Measurements from ENCODE around the gene AMBP.

The AMBP gene

DNA sequence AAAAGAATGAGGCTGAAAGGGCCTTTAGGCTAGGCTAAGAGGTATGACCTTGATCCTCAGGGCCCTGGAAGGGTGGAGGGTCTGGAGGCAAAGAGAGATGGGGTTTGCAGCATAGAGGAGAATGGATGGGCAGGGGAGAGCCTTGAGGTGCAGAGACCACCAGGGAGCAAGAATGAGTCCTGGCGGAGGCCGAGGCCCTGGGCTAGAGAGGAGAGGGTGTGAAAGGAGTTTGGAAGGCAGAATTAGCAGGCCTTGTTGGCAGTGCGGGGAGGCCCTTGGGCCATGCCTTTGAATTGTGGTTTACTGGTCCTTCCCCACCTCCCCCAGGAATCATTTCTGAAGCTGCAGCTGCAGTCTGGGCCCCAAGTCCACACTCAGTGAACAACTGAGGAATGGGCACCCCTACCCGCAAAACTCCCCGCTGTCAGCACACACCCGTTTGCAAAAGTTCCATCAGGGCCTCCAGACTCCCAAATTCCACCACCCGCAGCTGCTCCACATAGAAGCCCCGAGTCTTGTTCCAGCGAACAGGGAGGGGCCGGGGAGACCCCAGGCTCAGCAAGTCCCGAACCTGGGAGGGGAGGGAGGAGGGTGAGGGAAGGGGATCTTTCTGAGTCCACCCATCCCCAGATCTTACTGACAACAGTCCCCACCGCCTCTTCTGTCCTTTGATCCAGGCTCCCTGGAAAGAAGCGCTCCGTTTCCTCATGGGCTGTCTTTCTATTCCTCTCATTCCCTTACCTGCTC is 18.9 kb upstream of the AMBP start:
- TF ChIP-seq, protein P1, sequence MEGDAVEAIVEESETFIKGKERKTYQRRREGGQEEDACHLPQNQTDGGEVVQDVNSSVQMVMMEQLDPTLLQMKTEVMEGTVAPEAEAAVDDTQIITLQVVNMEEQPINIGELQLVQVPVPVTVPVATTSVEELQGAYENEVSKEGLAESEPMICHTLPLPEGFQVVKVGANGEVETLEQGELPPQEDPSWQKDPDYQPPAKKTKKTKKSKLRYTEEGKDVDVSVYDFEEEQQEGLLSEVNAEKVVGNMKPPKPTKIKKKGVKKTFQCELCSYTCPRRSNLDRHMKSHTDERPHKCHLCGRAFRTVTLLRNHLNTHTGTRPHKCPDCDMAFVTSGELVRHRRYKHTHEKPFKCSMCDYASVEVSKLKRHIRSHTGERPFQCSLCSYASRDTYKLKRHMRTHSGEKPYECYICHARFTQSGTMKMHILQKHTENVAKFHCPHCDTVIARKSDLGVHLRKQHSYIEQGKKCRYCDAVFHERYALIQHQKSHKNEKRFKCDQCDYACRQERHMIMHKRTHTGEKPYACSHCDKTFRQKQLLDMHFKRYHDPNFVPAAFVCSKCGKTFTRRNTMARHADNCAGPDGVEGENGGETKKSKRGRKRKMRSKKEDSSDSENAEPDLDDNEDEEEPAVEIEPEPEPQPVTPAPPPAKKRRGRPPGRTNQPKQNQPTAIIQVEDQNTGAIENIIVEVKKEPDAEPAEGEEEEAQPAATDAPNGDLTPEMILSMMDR (IDR thresholded peaks at IDR 0.05; ENCODE audit: control insufficient read depth, insufficient read depth, low read depth, low read length, missing control alignments): no peak
- H3K4me3 ChIP-seq (ENCODE audit: control insufficient read depth, low read depth, low read length): no peak overlapping the region
- DNase-seq (ENCODE audit: low read depth): no peak

DNA sequence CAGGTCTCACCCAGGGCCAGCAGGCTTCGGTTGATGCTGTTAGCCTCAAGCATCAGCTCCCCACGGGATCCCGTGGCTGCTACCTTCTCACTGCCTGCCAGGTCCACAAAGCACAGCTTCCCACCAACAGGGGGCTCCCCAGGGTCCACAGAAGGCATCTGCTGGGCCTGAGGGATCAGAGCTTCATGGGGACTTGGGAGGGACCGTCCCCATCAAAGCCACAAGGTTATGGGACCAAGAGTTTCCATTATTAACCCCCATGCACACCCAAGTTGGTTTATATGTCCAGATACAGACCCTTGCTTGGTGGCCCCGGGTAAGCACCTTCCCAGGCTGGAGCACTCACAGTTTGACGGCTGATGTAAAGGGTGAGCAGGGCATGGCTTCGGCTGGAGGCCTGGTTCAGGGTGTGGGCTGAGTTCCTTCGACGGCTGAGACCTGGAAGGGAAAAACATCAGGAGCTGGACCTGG is 18.0 kb upstream of the AMBP start:
- H3K4me3 ChIP-seq (ENCODE audit: control insufficient read depth, low read depth, low read length): no peak overlapping the region
- no peak for DNase-seq (ENCODE audit: low read depth)
- TF ChIP-seq, protein P1 (IDR thresholded peaks at IDR 0.05; ENCODE audit: control insufficient read depth, insufficient read depth, low read depth, low read length, missing control alignments): no peak

DNA sequence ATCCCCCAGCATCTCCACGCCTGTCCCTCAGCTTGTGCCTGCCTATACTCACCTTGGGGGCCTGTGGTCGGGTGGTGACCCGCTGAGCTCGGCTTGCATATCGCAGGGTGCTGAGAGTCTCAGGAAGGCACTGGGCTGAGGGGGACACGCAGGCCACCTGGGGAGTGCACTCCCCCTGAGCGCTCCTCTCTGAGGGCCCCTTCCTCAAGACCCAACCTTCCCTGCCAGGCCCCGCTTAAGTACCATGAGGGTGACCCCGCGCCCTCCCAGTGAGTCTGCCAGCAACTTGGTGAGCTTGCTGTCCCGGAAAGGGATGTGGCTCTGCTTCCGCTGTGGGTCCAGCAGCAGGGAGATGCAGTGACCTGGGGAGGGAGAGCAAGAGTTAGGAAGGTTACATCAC is 16.9 kb upstream of the AMBP start:
- DNase-seq (ENCODE audit: low read depth): no peak
- no peak overlapping the region for H3K4me3 ChIP-seq (ENCODE audit: control insufficient read depth, low read depth, low read length)
- TF ChIP-seq, protein P1 (IDR thresholded peaks at IDR 0.05; ENCODE audit: control insufficient read depth, insufficient read depth, low read depth, low read length, missing control alignments): no peak

DNA sequence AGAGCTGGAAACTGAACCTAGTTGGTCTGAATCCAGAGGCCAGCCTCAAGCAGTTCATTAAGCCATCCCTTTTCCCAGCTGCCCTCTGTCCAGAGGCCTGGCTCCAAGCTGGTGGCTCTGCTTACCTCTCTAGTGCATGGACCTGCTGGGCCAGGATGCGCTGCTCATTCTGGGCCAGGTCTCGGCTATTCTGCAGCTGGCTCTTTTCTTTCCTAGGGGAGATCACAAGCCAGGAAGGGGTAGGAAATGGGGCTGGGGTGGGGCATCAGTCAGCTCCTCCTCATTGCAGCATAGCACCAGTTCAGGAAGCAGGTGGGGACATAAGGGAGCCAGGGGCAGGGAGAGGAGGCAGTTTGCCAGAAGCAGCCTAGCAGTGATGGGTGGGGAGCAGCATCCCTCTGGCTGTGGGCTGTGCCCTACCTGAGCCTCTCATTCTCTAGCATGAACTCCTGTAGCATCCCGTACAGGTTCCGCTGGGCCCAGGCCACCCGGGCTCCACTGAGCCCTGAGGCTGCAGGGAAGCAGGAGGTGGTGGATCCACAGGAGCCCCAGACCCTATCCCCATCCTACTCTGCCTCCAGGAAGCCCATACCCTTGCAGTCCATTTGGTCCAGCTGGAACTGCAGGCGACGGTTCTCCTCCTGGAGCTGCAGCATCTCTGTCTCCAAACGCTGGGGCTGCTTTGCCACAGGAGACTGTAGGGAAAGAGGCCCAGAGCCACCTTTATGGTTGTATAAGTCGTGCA is 15.8 kb upstream of the AMBP start:
- no peak for DNase-seq (ENCODE audit: low read depth)
- H3K4me3 ChIP-seq (ENCODE audit: control insufficient read depth, low read depth, low read length): no peak overlapping the region
- TF ChIP-seq, protein P1 (IDR thresholded peaks at IDR 0.05; ENCODE audit: control insufficient read depth, insufficient read depth, low read depth, low read length, missing control alignments): no peak

DNA sequence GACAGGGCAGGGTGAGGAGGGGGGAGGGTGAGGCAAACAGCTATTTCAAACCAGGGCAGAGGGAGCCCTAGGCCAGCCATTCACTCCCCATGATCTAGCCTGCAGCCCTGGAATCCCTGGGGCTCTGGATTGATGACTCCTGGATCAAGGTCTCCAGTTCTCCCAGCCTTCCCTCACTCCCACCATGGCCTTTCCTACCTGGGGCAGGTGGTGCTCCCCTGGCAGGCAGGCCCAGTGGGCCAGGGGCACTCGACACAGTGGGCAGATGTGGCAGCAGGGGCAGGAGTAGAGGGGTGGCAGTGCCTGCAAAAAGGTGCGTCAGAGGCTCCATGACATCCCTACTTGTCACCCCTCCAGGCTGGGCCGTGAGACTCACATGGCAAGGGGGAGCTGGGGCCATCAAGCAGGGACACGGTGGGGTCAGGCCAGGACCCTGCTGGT is 15.0 kb upstream of the AMBP start:
- TF ChIP-seq, protein P1 (IDR thresholded peaks at IDR 0.05; ENCODE audit: control insufficient read depth, insufficient read depth, low read depth, low read length, missing control alignments): no peak
- no peak overlapping the region for H3K4me3 ChIP-seq (ENCODE audit: control insufficient read depth, low read depth, low read length)
- DNase-seq (ENCODE audit: low read depth): no peak

DNA sequence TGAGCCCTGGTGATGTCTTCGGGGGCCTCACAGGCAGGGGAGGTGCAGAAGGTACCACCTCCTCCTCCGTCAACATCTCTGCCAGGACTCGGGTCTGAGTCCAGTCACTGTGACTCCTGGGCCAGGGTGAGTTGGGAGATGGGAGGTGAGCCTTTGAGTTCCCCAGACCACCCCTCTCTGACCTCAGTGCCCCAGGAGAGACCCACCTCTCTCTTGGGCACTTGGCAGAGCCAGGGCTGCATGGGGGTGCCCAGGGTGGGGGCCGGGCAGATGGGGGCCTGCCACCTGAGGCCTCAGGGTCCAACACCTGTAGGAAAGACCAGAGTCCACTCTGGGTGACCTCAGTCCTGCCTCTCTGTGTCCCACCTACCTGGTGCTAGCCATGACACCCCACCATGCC is 14.2 kb upstream of the AMBP start:
- TF ChIP-seq, protein P1 (IDR thresholded peaks at IDR 0.05; ENCODE audit: control insufficient read depth, insufficient read depth, low read depth, low read length, missing control alignments): no peak
- no peak overlapping the region for H3K4me3 ChIP-seq (ENCODE audit: control insufficient read depth, low read depth, low read length)
- no peak for DNase-seq (ENCODE audit: low read depth)
